Measurements from ENCODE around the gene EPN2.

The EPN2 gene

GRCh38 chr17:19310151-19310550 is 73.0 kb downstream of the EPN2 start:
- TF ChIP-seq CTCF (IDR thresholded peaks at IDR 0.05; ENCODE audit: insufficient read depth, low read depth, low read length, missing control alignments), result no peak
- H3K4me3 ChIP-seq (ENCODE audit: low read length), result no peak overlapping the region
- no peak for DNase-seq (ENCODE audit: low read depth)

- no peak for TF ChIP-seq CTCF (IDR thresholded peaks at IDR 0.05; ENCODE audit: insufficient read depth, low read depth, low read length, missing control alignments)
These were observed 73.8 kb downstream of the EPN2 start for GRCh38 chr17:19311016-19311415.

GRCh38 chr17:19311421-19312215 is 74.5 kb downstream of the EPN2 start:
- no peak overlapping the region for H3K4me3 ChIP-seq (ENCODE audit: low read length)
- TF ChIP-seq CTCF (IDR thresholded peaks at IDR 0.05; ENCODE audit: insufficient read depth, low read depth, low read length, missing control alignments), result no peak
- DNase-seq (ENCODE audit: low read depth), result no peak

More at GRCh38 chr17:19311016-19311415, 73.8 kb downstream of the EPN2 start:
- no peak overlapping the region for H3K4me3 ChIP-seq (ENCODE audit: low read length)
- DNase-seq (ENCODE audit: low read depth), result no peak

- H3K4me3 ChIP-seq (ENCODE audit: low read length), result no peak overlapping the region
- no peak for TF ChIP-seq CTCF (IDR thresholded peaks at IDR 0.05; ENCODE audit: insufficient read depth, low read depth, low read length, missing control alignments)
- DNase-seq (ENCODE audit: low read depth), result no peak
These were observed 75.2 kb downstream of the EPN2 start for GRCh38 chr17:19312406-19312805.

- no peak for DNase-seq (ENCODE audit: low read depth)
- no peak overlapping the region for H3K4me3 ChIP-seq (ENCODE audit: low read length)
- TF ChIP-seq CTCF (IDR thresholded peaks at IDR 0.05; ENCODE audit: insufficient read depth, low read depth, low read length, missing control alignments), result no peak
These were observed 76.0 kb downstream of the EPN2 start for GRCh38 chr17:19313066-19313745.

GRCh38 chr17:19313746-19314651 is 76.8 kb downstream of the EPN2 start:
- DNase-seq (ENCODE audit: low read depth), result peak; percentile 53
- TF ChIP-seq CTCF (IDR thresholded peaks at IDR 0.05; ENCODE audit: insufficient read depth, low read depth, low read length, missing control alignments), result no peak

More at GRCh38 chr17:19313746-19314651, 76.8 kb downstream of the EPN2 start:
- no peak overlapping the region for H3K4me3 ChIP-seq (ENCODE audit: low read length)
